ENCODE data around the gene STIM1.

DNA sequence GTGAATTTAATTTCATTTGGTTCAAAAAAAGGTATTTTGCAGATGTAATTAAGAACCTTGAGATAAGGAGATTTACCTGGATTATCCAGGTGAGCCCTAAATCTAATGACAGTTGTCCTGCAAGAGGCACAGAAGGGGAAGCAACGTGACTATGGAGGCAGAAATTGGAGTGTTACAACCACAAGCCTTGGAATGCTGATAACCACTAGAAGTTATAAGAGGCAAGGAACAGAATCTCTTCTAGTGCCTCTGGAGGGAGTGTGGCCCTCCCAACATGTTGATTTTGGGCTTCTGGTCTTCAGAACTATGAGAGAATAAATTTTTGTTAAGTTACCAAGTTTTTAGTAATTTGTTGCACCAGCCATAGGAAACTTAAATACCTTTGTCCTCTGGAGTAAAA lies 271.9 kb downstream of the STIM1 start:
- TF ChIP-seq, protein P1, sequence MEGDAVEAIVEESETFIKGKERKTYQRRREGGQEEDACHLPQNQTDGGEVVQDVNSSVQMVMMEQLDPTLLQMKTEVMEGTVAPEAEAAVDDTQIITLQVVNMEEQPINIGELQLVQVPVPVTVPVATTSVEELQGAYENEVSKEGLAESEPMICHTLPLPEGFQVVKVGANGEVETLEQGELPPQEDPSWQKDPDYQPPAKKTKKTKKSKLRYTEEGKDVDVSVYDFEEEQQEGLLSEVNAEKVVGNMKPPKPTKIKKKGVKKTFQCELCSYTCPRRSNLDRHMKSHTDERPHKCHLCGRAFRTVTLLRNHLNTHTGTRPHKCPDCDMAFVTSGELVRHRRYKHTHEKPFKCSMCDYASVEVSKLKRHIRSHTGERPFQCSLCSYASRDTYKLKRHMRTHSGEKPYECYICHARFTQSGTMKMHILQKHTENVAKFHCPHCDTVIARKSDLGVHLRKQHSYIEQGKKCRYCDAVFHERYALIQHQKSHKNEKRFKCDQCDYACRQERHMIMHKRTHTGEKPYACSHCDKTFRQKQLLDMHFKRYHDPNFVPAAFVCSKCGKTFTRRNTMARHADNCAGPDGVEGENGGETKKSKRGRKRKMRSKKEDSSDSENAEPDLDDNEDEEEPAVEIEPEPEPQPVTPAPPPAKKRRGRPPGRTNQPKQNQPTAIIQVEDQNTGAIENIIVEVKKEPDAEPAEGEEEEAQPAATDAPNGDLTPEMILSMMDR (IDR thresholded peaks at IDR 0.05), result no peak
- TF ChIP-seq POLR2A (IDR thresholded peaks at IDR 0.05), result no peak

All from Peyer's patch (tissue), 4 donors.